ENCODE results near the gene FCN1.

The FCN1 gene

GRCh38 chr9:134951461-134951860 lies 33.7 kb upstream of the FCN1 start:
- H3K27ac ChIP-seq = no peak overlapping the region
- no peak for TF ChIP-seq ZFX (IDR thresholded peaks at IDR 0.05; ENCODE audit: borderline replicate concordance)
- no peak for TF ChIP-seq CTCF (IDR thresholded peaks at IDR 0.05)

- H3K27ac ChIP-seq = no peak overlapping the region
- TF ChIP-seq ZFX (IDR thresholded peaks at IDR 0.05; ENCODE audit: borderline replicate concordance) = no peak
- TF ChIP-seq CTCF (IDR thresholded peaks at IDR 0.05) = no peak
These were observed 32.9 kb upstream of the FCN1 start for GRCh38 chr9:134950386-134951210.

GRCh38 chr9:134949681-134950385 lies 32.1 kb upstream of the FCN1 start:
- H3K27ac ChIP-seq = no peak overlapping the region
- TF ChIP-seq CTCF (IDR thresholded peaks at IDR 0.05) = no peak
- no peak for TF ChIP-seq ZFX (IDR thresholded peaks at IDR 0.05; ENCODE audit: borderline replicate concordance)

- TF ChIP-seq ZFX (IDR thresholded peaks at IDR 0.05; ENCODE audit: borderline replicate concordance) (no peak), CTCF (IDR thresholded peaks at IDR 0.05) (no peak)
- no peak overlapping the region for H3K27ac ChIP-seq
These were observed 30.4 kb upstream of the FCN1 start for GRCh38 chr9:134948149-134948548.

- no peak overlapping the region for H3K27ac ChIP-seq
These were observed 29.7 kb upstream of the FCN1 start for GRCh38 chr9:134947265-134947955.

GRCh38 chr9:134946663-134947062 lies 29.0 kb upstream of the FCN1 start:
- H3K27ac ChIP-seq = no peak overlapping the region
- TF ChIP-seq CTCF (IDR thresholded peaks at IDR 0.05) = no peak
- TF ChIP-seq ZFX (IDR thresholded peaks at IDR 0.05; ENCODE audit: borderline replicate concordance) = no peak

More at GRCh38 chr9:134947265-134947955, 29.7 kb upstream of the FCN1 start:
- no peak for TF ChIP-seq CTCF (IDR thresholded peaks at IDR 0.05)
- TF ChIP-seq ZFX (IDR thresholded peaks at IDR 0.05; ENCODE audit: borderline replicate concordance) = no peak
